Stimulated activated CD4-positive, alpha-beta T cell treated with anti-CD3 and anti-CD28 coated beads, Interleukin-15, amount 100 ng/mL, for 1 hour (primary cell): ENCODE measurements around the gene ASIC4.

ENCODE experiments used
- DNase-seq, 2 donors: peaks; one replicate each; pipeline ENCODE4 v3.0.0-alpha.2; 2020; ENCODE audit warnings: low read depth in 1 of 2, low spot score in 1 of 2

The ASIC4 gene

DNA sequence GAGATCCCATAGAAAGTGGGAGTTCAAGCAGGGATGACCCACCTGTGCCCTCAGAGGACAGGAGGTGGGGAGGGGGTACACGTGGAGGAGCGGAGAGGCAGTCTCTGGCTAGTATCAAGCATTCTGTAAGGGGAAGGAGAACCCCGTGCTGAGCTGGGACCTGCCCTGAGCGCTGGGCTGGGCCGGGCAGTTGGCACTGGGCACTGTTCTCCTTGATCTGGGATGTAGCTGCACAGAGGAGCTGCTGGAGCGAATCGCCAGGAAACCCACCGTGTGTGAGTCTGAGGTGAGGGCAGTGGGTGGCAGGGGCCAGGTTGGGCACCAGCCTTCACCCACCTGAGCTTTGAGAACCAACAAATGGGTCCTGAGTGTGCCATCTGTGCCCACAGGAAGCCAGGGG is 35.4 kb upstream of the ASIC4 start:
- no peak for DNase-seq

DNA sequence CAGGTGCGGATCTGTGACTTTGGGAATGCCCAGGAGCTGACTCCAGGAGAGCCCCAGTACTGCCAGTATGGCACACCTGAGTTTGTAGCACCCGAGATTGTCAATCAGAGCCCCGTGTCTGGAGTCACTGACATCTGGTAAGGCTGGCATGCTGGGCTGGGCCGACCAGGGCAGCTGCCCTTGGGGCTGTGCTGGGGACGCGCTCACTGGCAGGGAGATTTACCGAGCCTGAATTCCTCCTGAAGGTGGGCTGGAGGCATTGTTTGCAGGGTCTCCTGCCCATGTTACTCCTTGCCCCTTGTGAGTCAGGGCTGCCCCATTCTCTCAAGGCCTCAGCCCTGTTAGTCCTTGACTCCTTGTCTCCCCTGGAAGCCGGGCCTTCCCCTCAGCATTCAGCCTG is 34.3 kb upstream of the ASIC4 start:
- DNase-seq = no peak

DNA sequence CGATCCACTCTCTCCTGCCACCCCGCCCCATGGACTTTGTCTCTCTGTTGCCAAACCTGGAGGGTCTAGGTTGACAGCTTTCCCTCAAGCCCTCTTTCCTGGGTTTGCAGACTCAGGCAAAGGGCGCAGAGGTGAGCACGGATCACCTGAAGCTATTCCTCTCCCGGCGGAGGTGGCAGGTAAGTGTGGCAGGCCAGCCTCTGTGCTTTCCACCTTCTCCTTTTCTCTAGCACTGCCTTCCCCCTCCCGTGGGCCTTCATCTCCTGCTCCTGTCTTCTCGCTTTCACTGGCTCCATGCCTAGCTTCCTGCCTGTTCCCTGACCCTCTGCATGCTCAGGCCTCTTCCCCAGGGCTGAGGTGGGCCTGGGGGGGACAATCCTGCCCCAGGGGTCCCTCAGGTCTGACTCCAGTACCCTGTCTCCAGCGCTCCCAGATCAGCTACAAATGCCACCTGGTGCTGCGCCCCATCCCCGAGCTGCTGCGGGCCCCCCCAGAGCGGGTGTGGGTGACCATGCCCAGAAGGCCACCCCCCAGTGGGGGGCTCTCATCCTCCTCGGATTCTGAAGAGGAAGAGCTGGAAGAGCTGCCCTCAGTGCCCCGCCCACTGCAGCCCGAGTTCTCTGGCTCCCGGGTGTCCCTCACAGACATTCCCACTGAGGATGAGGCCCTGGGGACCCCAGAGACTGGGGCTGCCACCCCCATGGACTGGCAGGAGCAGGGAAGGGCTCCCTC is 31.4 kb upstream of the ASIC4 start:
- no peak for DNase-seq

DNA sequence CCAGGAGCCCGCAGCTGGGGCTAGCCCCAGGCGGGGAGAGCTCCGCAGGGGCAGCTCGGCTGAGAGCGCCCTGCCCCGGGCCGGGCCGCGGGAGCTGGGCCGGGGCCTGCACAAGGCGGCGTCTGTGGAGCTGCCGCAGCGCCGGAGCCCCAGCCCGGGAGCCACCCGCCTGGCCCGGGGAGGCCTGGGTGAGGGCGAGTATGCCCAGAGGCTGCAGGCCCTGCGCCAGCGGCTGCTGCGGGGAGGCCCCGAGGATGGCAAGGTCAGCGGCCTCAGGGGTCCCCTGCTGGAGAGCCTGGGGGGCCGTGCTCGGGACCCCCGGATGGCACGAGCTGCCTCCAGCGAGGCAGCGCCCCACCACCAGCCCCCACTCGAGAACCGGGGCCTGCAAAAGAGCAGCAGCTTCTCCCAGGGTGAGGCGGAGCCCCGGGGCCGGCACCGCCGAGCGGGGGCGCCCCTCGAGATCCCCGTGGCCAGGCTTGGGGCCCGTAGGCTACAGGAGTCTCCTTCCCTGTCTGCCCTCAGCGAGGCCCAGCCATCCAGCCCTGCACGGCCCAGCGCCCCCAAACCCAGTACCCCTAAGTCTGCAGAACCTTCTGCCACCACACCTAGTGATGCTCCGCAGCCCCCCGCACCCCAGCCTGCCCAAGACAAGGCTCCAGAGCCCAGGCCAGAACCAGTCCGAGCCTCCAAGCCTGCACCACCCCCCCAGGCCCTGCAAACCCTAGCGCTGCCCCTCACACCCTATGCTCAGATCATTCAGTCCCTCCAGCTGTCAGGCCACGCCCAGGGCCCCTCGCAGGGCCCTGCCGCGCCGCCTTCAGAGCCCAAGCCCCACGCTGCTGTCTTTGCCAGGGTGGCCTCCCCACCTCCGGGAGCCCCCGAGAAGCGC is 30.6 kb upstream of the ASIC4 start:
- DNase-seq = no peak

GRCh38 chr2:219484343-219485200 is 29.7 kb upstream of the ASIC4 start:
- peak in 1 of 2 donors; percentile 5 for DNase-seq

GRCh38 chr2:219485201-219485580 is 29.1 kb upstream of the ASIC4 start:
- no peak for DNase-seq

DNA sequence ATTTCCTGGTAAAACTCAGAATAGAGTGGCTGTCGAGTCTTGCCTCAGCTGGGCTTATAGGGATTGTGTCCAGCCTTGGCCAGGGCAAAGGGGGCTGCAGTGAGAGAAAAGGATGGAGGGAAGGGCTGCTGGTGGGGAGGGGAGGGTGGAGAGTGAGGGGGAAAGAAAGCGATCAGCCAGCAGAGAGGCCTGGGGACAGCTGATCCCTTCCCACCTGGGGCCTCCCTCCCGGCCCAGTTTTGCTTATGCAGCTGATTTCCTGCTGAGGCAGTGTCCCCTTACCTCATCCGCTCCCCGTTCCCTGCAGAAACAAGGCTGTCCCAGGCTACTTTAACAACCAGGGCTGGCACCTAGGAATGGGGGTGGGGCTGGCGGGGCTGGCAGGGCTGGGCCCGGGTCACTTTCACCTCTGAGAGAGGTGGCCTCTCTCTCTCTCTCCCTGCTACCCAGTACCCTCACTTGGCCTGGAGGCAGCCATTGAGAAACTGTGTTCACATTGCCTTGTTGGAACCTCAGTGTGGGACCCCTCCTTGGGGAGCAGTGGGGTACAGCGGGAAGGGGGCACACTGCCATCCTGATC is 27.8 kb upstream of the ASIC4 start:
- DNase-seq = no peak

GRCh38 chr2:219488149-219488843 is 26.0 kb upstream of the ASIC4 start:
- no peak for DNase-seq

- DNase-seq = no peak
These were observed 25.5 kb upstream of the ASIC4 start for GRCh38 chr2:219488844-219489194.

GRCh38 chr2:219489315-219489714 is 25.0 kb upstream of the ASIC4 start:
- no peak for DNase-seq

DNA sequence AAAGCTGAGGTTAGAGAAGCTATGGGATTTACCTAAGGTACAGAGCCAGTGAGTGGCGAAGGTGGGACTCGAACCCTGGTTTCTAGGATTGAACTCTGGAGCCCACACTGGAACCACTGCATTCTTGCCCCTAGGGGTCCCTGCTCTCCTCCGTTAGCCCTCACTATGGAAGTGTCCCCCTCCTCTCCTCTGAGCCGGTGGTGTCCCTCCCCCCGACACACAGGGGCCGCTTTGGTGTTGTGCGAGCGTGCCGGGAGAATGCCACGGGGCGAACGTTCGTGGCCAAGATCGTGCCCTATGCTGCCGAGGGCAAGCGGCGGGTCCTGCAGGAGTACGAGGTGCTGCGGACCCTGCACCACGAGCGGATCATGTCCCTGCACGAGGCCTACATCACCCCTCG is 24.1 kb upstream of the ASIC4 start:
- no peak for DNase-seq

DNA sequence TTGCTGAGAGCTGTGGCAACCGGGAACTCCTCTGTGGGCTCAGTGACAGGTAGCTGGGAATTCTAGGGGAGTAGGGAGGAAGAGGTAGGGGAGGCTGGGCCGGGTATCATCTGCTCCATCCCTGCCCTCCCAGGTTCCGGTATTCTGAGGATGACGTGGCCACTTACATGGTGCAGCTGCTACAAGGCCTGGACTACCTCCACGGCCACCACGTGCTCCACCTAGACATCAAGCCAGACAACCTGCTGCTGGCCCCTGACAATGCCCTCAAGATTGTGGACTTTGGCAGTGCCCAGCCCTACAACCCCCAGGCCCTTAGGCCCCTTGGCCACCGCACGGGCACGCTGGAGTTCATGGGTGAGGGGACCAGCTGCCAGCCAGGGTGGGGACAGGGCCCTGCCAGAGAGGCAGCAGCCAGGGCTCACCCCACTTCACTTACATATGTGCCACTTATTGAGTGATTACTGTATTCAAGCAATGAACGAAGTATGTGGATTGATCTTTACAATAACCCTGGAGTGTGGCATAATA is 23.6 kb upstream of the ASIC4 start:
- DNase-seq = no peak

- DNase-seq = no peak
These were observed 22.9 kb upstream of the ASIC4 start for GRCh38 chr2:219491278-219491963.

- no peak for DNase-seq
These were observed 21.7 kb upstream of the ASIC4 start for GRCh38 chr2:219492575-219492974.

DNA sequence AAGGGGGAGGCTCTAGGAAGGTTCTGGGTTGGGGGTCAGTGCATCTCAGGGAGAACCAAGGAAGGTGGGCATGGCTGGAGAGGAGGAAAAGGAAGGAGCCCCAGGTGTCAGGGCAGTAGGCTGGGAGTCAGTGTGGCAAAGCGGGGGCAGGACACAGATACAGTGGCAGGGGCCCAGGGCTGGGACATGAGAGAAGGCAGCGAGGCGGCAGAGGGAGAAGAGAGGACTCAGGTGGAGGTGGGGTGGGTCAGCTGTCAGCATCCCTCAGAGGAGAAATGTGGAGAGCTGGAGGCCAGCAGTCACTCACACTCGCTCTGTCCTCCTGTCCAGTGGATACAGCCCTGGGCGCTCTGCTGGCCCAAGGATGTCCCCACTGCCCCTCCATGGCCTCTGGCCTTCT is 21.2 kb upstream of the ASIC4 start:
- no peak for DNase-seq

DNA sequence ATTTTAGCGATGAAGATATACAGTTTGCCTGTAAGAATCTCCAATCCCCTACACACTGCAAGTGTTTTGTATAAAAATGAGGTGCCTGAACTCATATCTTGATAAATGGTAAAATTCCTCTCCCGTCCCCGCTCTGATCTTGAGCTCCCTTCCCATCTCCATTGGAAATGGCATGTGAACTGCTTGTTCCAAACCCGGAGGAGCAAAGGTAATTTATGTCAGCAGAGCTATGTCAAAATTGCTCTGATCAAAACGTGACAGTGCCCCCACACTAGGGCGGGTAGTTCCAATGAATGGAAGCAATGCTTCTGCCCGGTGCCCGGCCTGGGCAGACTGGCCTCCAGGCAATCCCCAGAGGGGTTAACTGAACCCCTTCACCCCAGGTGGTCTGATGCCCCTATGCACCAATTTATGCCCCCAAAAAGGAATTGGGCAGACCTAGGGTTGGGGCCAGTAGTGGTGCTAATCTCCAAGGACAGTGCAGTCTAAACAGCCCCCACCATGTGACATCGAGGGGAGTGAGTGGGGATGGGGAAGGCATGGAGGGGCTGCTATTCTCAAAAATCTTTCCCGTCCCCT is 19.2 kb upstream of the ASIC4 start:
- DNase-seq = no peak

- DNase-seq = peak in 1 of 2 donors; percentile 16
These were observed 18.7 kb upstream of the ASIC4 start for GRCh38 chr2:219495531-219496122.

DNA sequence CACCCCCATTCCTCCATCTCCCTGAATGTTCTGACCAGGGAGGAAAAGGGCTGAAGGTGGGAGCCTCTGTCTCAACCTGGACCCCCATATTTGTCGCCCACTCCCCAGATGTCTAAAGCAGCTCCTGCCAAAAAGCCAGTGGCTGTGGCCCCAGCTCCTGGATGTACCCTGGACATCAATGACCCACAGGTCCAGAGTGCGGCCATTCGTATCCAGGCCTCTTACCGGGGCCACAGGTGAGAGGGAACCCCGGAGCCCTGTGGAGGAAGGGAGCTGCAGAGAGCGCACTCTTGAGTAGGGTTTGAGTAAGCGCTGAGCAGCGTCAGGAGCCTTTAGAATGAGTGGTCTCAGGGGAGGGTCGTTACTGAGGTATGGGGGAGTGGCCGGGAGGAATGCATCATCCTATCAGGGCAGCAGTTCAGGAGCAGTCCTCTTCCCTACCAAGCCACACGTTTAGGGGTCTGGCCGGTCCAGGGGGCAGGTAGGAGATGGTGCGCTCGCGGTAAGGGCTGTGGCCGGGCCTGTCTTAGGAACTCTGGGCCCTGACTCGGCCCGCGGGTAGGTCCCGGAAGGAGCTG is 17.9 kb upstream of the ASIC4 start:
- no peak for DNase-seq
